ENCODE measurements around the gene TMC4. TPM values are rescaled to one million over a fixed set of nuclear protein-coding genes. Genes with fewer than 3 reads are reported as not detected.

TMC4 gene
- polyA plus RNA-seq, 1 of the 3 experiments (the other 2 are of a cell fraction) = 2.8 TPM

- Histone ChIP-seq H4K20me1 (ENCODE audit: insufficient read depth) (peaks cover 53% of the 10 kb centered on the region), H3K36me3 (replicated peaks in 1 of 2; ENCODE audit: control insufficient read depth in 1 of 2, insufficient read depth in 2 of 2, low read length in 1 of 2) (peaks cover 46 to 54% of the 10 kb centered on the region in 2 experiments), H3K9me3 (no peaks in the 10 kb centered on the region), H3K79me2 (ENCODE audit: insufficient read depth) (peaks cover 55% of the 10 kb centered on the region), H3K4me3 (ENCODE audit: low read depth in 2 of 2, low read length in 1 of 2) (peak overlapping the region; percentile 66 to 86), H3K4me1 (ENCODE audit: control insufficient read depth in 1 of 2, insufficient read depth in 2 of 2, low read depth in 1 of 2, low read length in 1 of 2) (peaks cover 30 to 36% of the 10 kb centered on the region in 2 experiments), H3K4me2 (peak overlapping the region; percentile 97), H2AFZ (ENCODE audit: low read depth) (no peak overlapping the region), H3K9me2 (no peaks in the 10 kb centered on the region), H3K9ac (peak overlapping the region; percentile 85), H3K27ac (ENCODE audit: low read depth in 2 of 2, low read length in 1 of 2) (peak overlapping the region; percentile 78 to 92), H3K27me3 (ENCODE audit: insufficient read depth) (no peaks in the 10 kb centered on the region), H3F3A (replicated peaks; ENCODE audit: insufficient read depth) (peaks cover 36% of the 10 kb centered on the region)
- TF ChIP-seq TEAD4 (IDR thresholded peaks at IDR 0.05; ENCODE audit: borderline replicate concordance, insufficient read depth) (no peak), PBX3 (IDR thresholded peaks at IDR 0.05) (no peak), RFX5 (IDR thresholded peaks at IDR 0.05; ENCODE audit: low read length) (no peak), TAF1 (IDR thresholded peaks at IDR 0.05; ENCODE audit: borderline replicate concordance, low read depth, low read length) (no peak), MXI1 (IDR thresholded peaks at IDR 0.05; ENCODE audit: low read depth, low read length) (peak; percentile 41)
- CTCF ChIA-PET = interaction anchor here (1.1 kb wide), 1 partner anchor 31 kb away, joined by 3 read pairs; no protein-coding TSS in a partner anchor
- no peak for DNase-seq
- 0% methylated on average over 9 of the region's 28 CpGs for WGBS (ENCODE audit: low lambda C conversion rate)
- POLR2A ChIA-PET = interaction anchor here (0.7 to 4.8 kb wide), 5 partner anchors 9 to 86 kb away, joined by 3 to 50 read pairs (median 5); partner anchors contain the start of genes MBOAT7, TFPT and TSEN34
Measured at GRCh38 chr19:54201172-54201701, 28.3 kb upstream of the TMC4 start.

- no peaks in the 10 kb centered on the region for H3K9me2 ChIP-seq
- H3K4me2 ChIP-seq = no peak overlapping the region
- CTCF ChIA-PET = no interaction called here
- peaks cover 34% of the 10 kb centered on the region for H4K20me1 ChIP-seq (ENCODE audit: insufficient read depth)
- no peaks in the 10 kb centered on the region for H3K27me3 ChIP-seq (ENCODE audit: insufficient read depth)
- H3K4me3 ChIP-seq (ENCODE audit: low read depth in 2 of 2, low read length in 1 of 2) = no peak overlapping the region
- WGBS (ENCODE audit: low lambda C conversion rate) = 96% methylated on average over 16 of the region's 16 CpGs
- DNase-seq = no peak
- peaks cover 44% of the 10 kb centered on the region for H3K79me2 ChIP-seq (ENCODE audit: insufficient read depth)
- H3K9ac ChIP-seq = no peak overlapping the region
- H3K27ac ChIP-seq (ENCODE audit: low read depth in 2 of 2, low read length in 1 of 2) = no peak overlapping the region
- H3K9me3 ChIP-seq = no peaks in the 10 kb centered on the region
- POLR2A ChIA-PET = interaction anchor here (3.4 to 4.8 kb wide), 2 partner anchors 9 to 11 kb away, joined by 27 to 50 read pairs; partner anchors contain the start of genes MBOAT7 and TSEN34
- H3K4me1 ChIP-seq (ENCODE audit: control insufficient read depth in 1 of 2, insufficient read depth in 2 of 2, low read depth in 1 of 2, low read length in 1 of 2) = peaks cover 25 to 30% of the 10 kb centered on the region in 2 experiments
- H3K36me3 ChIP-seq (replicated peaks in 1 of 2; ENCODE audit: control insufficient read depth in 1 of 2, insufficient read depth in 2 of 2, low read length in 1 of 2) = peaks cover 29 to 40% of the 10 kb centered on the region in 2 experiments
- TF ChIP-seq TEAD4 (IDR thresholded peaks at IDR 0.05; ENCODE audit: borderline replicate concordance, insufficient read depth) (no peak), SIN3A (IDR thresholded peaks at IDR 0.05; ENCODE audit: borderline replicate concordance, low read depth, low read length) (no peak), REST (IDR thresholded peaks at IDR 0.05; ENCODE audit: low read depth, low read length) (no peak)
- H2AFZ ChIP-seq (ENCODE audit: low read depth) = no peak overlapping the region
- H3F3A ChIP-seq (replicated peaks; ENCODE audit: insufficient read depth) = peaks cover 20% of the 10 kb centered on the region
Measured at GRCh38 chr19:54199401-54199800, 26.4 kb upstream of the TMC4 start.

Data from SK-N-SH (cell line).